ENCODE measurements around the gene C7orf57.

The C7orf57 gene

GRCh38 chr7:48084727-48085432, 49.5 kb downstream of the C7orf57 start:
- DNase-seq (ENCODE audit: low read depth, low spot score), result peak; percentile 96

- DNase-seq (ENCODE audit: low read depth, low spot score), result no peak
Observed at GRCh38 chr7:48085433-48085791, 50.1 kb downstream of the C7orf57 start.

- no peak for DNase-seq (ENCODE audit: low read depth, low spot score)
Observed at GRCh38 chr7:48085942-48086341, 50.6 kb downstream of the C7orf57 start.

DNA sequence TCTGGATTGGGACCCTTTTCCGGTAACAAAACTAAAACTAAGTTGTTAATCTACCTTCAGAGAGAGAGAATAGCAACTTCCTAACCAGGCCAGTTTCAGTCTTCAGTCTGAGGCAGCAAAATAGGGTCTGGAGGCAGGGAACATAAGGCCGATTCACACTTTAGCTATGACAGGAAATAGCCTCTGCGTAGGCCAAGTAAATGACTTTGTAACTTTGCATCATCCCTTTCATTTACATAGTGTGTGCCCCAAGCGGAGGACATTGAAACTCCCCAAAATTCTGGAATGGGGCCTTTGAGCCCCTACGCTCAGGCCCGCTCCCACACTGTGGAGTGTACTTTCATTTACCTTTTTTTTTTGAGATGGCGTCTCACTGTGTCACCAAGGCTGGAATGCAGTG, 52.0 kb downstream of the C7orf57 start:
- no peak for DNase-seq (ENCODE audit: low read depth, low spot score)

DNA sequence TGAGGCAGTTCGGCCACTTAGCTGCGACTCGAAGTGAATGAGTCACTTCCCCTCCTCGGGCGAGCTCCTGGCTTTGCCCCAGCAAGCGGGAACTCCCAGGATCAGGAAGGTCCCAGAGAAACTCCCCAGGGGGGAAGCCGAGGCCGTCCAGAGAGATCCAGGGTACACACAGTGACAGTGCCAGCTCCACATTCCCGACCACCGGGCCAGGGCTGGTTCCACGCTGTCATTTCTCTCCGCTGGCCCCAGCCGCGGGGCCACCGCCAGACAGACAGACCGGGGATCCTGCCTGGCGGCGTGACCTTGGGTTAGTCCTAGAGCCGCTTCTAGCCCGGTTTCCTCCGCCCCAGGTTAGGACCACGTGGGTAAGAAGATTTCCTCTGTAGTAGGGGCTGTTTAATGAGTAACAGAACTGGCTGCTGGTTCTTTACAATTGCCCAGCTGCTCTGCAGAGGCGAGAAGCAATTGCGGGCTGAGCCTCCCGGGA, 53.3 kb downstream of the C7orf57 start:
- DNase-seq (ENCODE audit: low read depth, low spot score), result peak; percentile 82

GRCh38 chr7:48089046-48090003, 54.0 kb downstream of the C7orf57 start, which contains the start of gene UPP1:
Gene UPP1 (plus strand): TSS chr7:48089265. CDS start chr7:48094784, 5,519 bp downstream.
- DNase-seq (ENCODE audit: low read depth, low spot score), result no peak

- no peak for DNase-seq (ENCODE audit: low read depth, low spot score)
Observed at GRCh38 chr7:48090095-48090805, 54.9 kb downstream of the C7orf57 start.

DNA sequence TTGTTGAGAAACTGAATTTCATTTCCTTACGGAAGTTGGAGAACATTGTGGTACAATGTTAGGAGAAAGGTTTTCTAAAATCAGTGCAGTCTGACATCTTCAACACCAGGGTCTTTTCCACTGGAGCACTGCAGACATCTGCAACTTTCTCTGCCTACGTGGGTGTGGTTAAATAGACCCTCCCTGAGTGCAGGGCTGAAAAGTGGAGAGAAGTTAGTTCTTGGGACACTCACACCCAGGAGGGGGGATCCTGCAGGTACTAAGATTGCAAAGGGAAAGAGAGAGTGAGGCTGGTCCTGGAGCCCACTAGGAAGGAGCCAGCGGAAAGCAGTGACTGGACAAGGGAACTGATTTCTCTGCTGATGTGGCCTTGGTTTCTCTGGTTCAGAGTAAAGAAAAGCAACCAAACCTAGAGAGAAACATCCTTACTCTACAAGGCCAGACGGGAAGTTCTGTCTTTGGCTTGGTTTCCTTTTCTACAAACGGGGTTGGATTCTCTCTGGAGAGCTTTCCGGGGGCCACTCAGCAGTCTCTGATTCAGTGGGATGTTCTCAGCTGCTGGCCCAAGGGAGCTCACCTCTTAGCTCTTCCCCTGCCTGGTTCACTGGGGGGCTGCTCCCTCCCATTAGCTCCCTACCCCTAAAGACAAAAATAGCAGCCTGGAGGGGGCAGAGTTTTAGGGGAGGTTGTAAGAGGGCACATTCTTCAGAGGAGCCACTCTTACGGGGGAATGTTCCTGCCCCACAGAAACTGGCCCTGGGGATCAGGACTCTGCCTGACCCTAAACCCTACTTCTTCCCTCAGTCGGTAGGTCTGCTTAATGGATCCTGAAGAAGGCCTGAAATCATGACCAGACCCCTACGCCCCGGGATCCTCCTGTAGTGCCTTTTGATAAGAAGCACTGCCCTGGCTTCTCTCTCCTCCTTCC, 56.4 kb downstream of the C7orf57 start:
- no peak for DNase-seq (ENCODE audit: low read depth, low spot score)

DNA sequence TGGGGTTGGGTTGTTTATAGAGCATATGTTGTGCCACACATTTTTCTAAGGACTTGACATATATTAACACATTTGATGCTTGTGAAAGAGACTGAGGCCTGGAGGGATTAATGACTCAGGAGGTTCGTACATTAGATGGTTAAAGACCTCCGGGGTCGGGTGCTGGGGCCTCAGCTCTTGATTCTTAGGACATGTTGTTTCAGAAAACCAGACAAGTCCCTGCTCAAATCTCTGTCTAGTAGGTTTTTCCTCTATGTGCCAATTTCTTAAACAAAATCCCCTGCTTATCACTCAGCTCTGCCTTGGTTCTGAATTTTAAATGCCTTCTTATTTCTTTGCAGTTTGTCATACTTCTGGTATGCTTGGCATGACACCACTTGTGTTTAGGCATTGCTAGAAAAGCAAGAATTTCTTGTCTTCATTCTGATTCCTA, 59.5 kb downstream of the C7orf57 start:
- no peak for DNase-seq (ENCODE audit: low read depth, low spot score)

DNA sequence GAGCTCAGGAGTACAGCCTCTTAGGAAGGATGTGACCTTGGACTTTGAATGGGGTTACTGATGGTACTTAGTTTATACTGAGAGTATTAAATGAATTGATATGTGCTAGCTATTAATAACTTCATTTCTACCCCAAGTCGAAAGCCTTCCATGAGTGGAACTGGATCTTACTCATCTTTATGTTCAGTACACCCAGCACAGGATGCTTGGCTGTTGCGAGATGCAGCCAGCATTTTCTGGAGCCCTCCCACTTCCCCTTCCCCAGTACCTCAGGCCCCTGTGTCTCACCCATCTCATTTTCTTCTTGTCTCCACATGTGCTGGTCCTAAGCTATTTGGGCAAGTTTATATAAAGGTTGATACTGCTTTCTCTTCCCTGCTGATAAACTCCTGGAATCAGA, 60.9 kb downstream of the C7orf57 start:
- DNase-seq (ENCODE audit: low read depth, low spot score), result no peak

GRCh38 chr7:48097521-48098231, 62.3 kb downstream of the C7orf57 start:
- DNase-seq (ENCODE audit: low read depth, low spot score), result no peak

DNA sequence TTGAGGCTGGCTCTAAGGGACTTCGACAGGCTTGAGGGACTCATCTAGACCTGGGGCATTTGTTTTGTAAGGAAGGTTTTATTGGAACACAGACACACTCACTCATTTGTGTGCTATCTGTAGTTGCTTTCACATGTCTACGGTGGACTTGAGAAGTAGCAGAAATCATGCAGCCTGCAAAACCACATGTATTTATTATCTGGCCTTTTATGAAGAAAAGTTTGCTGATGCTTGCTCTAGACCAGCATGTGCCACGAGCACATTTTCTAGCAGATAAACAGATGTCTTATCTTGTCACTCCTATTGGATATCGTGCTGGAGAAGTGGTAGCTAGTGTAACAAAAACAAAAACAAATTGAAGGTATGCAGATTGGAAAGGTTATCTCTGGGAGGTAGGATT, 63.5 kb downstream of the C7orf57 start:
- DNase-seq (ENCODE audit: low read depth, low spot score), result no peak

GRCh38 chr7:48099781-48100180, 64.4 kb downstream of the C7orf57 start:
- DNase-seq (ENCODE audit: low read depth, low spot score), result no peak

GRCh38 chr7:48101352-48101751, 66.0 kb downstream of the C7orf57 start:
- DNase-seq (ENCODE audit: low read depth, low spot score), result no peak

- no peak for DNase-seq (ENCODE audit: low read depth, low spot score)
Observed at GRCh38 chr7:48101968-48102367, 66.6 kb downstream of the C7orf57 start.

- DNase-seq (ENCODE audit: low read depth, low spot score), result no peak
Observed at GRCh38 chr7:48102530-48102929, 67.2 kb downstream of the C7orf57 start.

- DNase-seq (ENCODE audit: low read depth, low spot score), result no peak
Observed at GRCh38 chr7:48105045-48105444, 69.7 kb downstream of the C7orf57 start.

DNA sequence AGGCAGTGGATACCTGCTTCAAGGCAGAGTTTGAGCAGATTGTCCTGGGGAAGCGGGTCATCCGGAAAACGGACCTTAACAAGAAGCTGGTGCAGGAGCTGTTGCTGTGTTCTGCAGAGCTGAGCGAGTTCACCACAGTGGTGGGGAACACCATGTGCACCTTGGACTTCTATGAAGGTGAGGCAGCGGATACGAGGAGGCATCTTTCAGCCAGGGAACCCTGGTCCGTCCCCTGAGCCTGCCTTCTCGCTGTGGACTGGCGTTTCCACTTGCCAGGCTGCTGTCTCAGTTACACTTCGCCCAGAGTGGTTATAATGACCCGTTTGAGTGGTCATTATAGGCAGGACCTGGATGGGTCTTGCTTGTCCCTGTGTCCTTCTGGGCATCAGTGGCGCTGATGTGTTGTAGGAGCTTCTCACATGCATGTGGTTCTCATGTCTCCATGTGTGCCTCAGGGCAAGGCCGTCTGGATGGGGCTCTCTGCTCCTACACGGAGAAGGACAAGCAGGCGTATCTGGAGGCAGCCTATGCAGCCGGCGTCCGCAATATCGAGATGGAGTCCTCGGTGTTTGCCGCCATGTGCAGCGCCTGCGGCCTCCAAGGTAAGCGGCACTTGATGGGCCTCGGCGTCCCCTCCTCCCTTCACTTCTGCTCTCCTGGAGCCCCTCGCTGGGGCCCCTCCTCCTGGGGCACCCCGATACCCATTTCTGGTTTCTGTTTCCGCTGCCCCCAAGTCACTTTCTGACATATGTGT, 71.7 kb downstream of the C7orf57 start:
- DNase-seq (ENCODE audit: low read depth, low spot score), result no peak

DNA sequence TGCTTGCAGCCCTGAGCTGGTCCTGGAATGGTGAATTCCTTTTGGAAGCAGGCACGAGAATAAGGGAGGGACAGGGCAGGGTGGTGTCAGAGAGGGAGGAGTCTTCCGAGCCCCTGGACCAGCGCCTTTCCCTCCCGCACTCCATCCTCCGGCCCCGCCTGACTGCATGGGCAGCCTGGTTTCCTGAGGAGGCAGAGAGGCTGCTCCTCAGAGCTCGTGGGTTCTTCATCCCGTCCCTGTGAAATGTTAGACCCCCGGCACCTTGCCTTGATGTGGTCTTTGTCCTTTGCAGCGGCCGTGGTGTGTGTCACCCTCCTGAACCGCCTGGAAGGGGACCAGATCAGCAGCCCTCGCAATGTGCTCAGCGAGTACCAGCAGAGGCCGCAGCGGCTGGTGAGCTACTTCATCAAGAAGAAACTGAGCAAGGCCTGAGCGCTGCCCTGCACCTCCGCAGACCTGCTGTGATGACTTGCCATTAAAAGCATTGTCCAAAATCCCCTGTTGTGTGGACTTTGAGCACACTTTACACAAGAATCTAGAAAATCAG, 72.7 kb downstream of the C7orf57 start:
- DNase-seq (ENCODE audit: low read depth, low spot score), result no peak
